Psoas muscle (tissue), 8 donors: ENCODE results near the gene ACVR1. TPM values are rescaled to one million over a fixed set of nuclear protein-coding genes. Genes with fewer than 3 reads are reported as not detected.
A peak's percentile ranks its signal among the peaks of the same experiment; 100 is the strongest.

Experiments used
- ATAC-seq, 4 donors: fragments of 200-7000 bp; cut with Tn5 transposase; one replicate each; pipeline ENCODE4 v1.9.1; 2020; ENCODE audit warnings: moderate library complexity in 3 of 4, mild to moderate bottlenecking in 2 of 4
- DNase-seq, 2 donors: peaks; one replicate each; pipeline ENCODE4 v3.0.0-alpha.2; 2020
- H3K27ac ChIP-seq: fragments of 200-600 bp; one replicate; pipeline ENCODE4 v1.8.0; 2022
- H3K27me3 ChIP-seq, 3 donors: fragments of 200-600 bp in 1 of 3; one replicate each; pipeline versions ENCODE4 v1.6.1 to v1.8.0; 2013 to 2022; ENCODE audit warnings: low read length in 2 of 3, mild to moderate bottlenecking in 2 of 3, moderate library complexity in 1 of 3; ENCODE audit not compliant: insufficient read depth in 3 of 3
- H3K36me3 ChIP-seq, 2 donors: fragments of 200-600 bp in 1 of 2; one replicate each; pipeline versions ENCODE4 v1.6.1 to v1.8.0; 2013 to 2022; ENCODE audit warnings: low read depth in 1 of 2, mild to moderate bottlenecking in 1 of 2, moderate library complexity in 1 of 2; ENCODE audit not compliant: insufficient read depth in 1 of 2
- H3K4me1 ChIP-seq: fragments of 200-600 bp; one replicate; pipeline ENCODE4 v1.8.0; 2022
- H3K4me3 ChIP-seq: fragments of 200-600 bp; one replicate; pipeline ENCODE4 v1.8.0; 2022; ENCODE audit warnings: mild to moderate bottlenecking
- H3K9me3 ChIP-seq: fragments of 200-600 bp; one replicate; pipeline ENCODE4 v1.8.0; 2022
- CTCF ChIP-seq: fragments of 200-600 bp; IDR thresholded peaks from one replicate; pipeline ENCODE4 v1.8.0; 2022; ENCODE audit warnings: antibody characterized with exemption
- WGBS, 3 donors: extraction: QIAGEN DNeasy Blood & Tissue Kit; methylation state at CpG; one replicate each; pipeline versions ENCODE4 v1.1.6 to v1.1.7; 2013; 5-methylcytosine and 5-hydroxymethylcytosine counted together
- intact Hi-C, 2 donors: fragments of 100-400 bp; cut with DNase I; formaldehyde crosslinking; loops; one replicate each; pipeline versions ENCODE4 v1.11.0 to v1.14.2; 2022
- polyA plus RNA-seq, 3 donors: library from polyadenylated mRNA; stranded (reverse); fragments of 200-250 nt; gene quantifications; one replicate each; pipeline ENCODE4 v1.2.3, GENCODE V29; 2013
- total RNA-seq, 4 donors: library from RNA; stranded (reverse); fragmentation: NEBNext Ultra II Directional in 2 of 4; extraction: Animal tissue kit (Norgen Biotek cat#: 25700) in 2 of 4; gene quantifications; one replicate each; pipeline versions ENCODE4 v1.2.1 to v1.2.4, GENCODE V29; 2021 to 2023
- donor health status: healthy with polysubstance abuse.
- donor health status: DM: no; HTN: no; CAD: no; lungs with moderate emphysema.
- donor health status: Bipolar disorder and iron deficiency.
- donor health status: healthy.
- donor health status: DM: yes; HTN: yes; CAD: no.
- donor health status: DM: no; HTN: no; CAD: no.
- donor health status: DM: no; HTN: no; CAD: no.
- donor health status: DM: yes; HTN: yes; CAD: no.

ACVR1 gene
- total and polyA plus RNA-seq, 7 donors: 9.5 to 28.0 (median 24.1) TPM

- intact Hi-C loops: no loop called here
- ATAC-seq (peak; percentile 77 to 94 (median 82)), DNase-seq (peak in 1 of 2 donors; percentile 80)
- peaks cover 6 to 15% of the 10 kb centered on the region in 2 donors for H3K36me3 ChIP-seq
- WGBS, 3 donors: 27 to 89% (median 40%) methylated on average over 14 of the region's 14 CpGs
- H3K27me3 ChIP-seq: no peaks in the 10 kb centered on the region
- TF ChIP-seq CTCF: no peak
- H3K9me3 ChIP-seq: no peaks in the 10 kb centered on the region
- H3K4me1 ChIP-seq: peaks cover 11% of the 10 kb centered on the region
- peak overlapping the region; percentile 14 for H3K4me3 ChIP-seq
- H3K27ac ChIP-seq: peak overlapping the region; percentile 82
Observed at GRCh38 chr2:157741819-157742484, 134.2 kb downstream of the ACVR1 start.

GRCh38 chr2:157737656-157738055 lies 138.5 kb downstream of the ACVR1 start:
- Histone ChIP-seq H3K9me3 (no peaks in the 10 kb centered on the region), H3K36me3 (peaks cover 6 to 57% of the 10 kb centered on the region in 2 donors), H3K27ac (no peak overlapping the region), H3K27me3 (no peaks in the 10 kb centered on the region), H3K4me3 (no peak overlapping the region), H3K4me1 (peaks cover 11% of the 10 kb centered on the region)
- intact Hi-C loops: no loop called here
- no peak for TF ChIP-seq CTCF
- no peak for ATAC-seq
- no peak for DNase-seq
- WGBS, 3 donors: 88 to 96% (median 92%) methylated on average over 2 of the region's 2 CpGs

- H3K4me1 ChIP-seq: no peaks in the 10 kb centered on the region
- no peak for ATAC-seq
- intact Hi-C loops: no loop called here
- H3K9me3 ChIP-seq: no peaks in the 10 kb centered on the region
- DNase-seq: no peak
- no peak overlapping the region for H3K27ac ChIP-seq
- no peak for TF ChIP-seq CTCF
- no peaks in the 10 kb centered on the region for H3K27me3 ChIP-seq
- no peak overlapping the region for H3K4me3 ChIP-seq
- WGBS, 3 donors: 62 to 94% (median 68%) methylated on average over 1 of the region's 1 CpG
- peaks cover 6 to 71% of the 10 kb centered on the region in 2 donors for H3K36me3 ChIP-seq
Observed at GRCh38 chr2:157735532-157735931, 140.6 kb downstream of the ACVR1 start.

GRCh38 chr2:157733263-157733662 lies 142.9 kb downstream of the ACVR1 start:
- Histone ChIP-seq H3K36me3 (peaks cover 6 to 69% of the 10 kb centered on the region in 2 donors), H3K27me3 (no peaks in the 10 kb centered on the region), H3K27ac (no peak overlapping the region), H3K4me1 (no peaks in the 10 kb centered on the region), H3K9me3 (no peaks in the 10 kb centered on the region), H3K4me3 (no peak overlapping the region)
- no peak for TF ChIP-seq CTCF
- WGBS, 3 donors: 82 to 88% (median 83%) methylated on average over 2 of the region's 2 CpGs
- no peak for ATAC-seq
- no peak for DNase-seq
- intact Hi-C loops: no loop called here

GRCh38 chr2:157732596-157732995 lies 143.5 kb downstream of the ACVR1 start:
- no peaks in the 10 kb centered on the region for H3K4me1 ChIP-seq
- WGBS, 3 donors: 97 to 98% (median 97%) methylated on average over 3 of the region's 3 CpGs
- no peaks in the 10 kb centered on the region for H3K27me3 ChIP-seq
- intact Hi-C loops: no loop called here
- TF ChIP-seq CTCF: no peak
- ATAC-seq (no peak), DNase-seq (no peak)
- H3K27ac ChIP-seq: no peak overlapping the region
- H3K9me3 ChIP-seq: no peaks in the 10 kb centered on the region
- no peak overlapping the region for H3K4me3 ChIP-seq
- H3K36me3 ChIP-seq: peaks cover 3 to 68% of the 10 kb centered on the region in 2 donors
